NCI-H2196 (cell line): ENCODE results near the gene FRRS1.

Experiments
- DNase-seq: peaks from one replicate; lab custom pipeline; 2025; ENCODE audit not compliant: unreplicated experiment; lab: John Stamatoyannopoulos, UW

The FRRS1 gene

DNA sequence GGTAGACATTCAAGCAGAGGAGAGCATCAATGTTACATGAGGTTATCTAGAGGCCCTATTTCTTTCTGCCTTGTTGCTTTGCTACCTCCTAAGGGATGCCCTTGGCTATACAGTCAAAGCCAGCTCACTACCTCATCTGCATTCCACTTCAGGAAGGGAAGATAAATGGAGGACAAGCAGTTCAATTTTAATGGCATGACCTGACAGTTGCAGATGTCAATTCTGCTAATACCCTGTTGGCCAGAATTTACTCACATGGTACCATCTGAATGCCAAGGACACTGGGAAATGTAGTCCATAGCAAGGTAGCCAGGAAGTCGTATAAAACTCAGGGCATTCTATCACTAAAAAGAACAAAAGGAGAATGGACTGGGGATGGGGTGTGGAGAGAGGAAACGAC lies 89.0 kb downstream of the FRRS1 start:
- DNase-seq, result no peak

DNA sequence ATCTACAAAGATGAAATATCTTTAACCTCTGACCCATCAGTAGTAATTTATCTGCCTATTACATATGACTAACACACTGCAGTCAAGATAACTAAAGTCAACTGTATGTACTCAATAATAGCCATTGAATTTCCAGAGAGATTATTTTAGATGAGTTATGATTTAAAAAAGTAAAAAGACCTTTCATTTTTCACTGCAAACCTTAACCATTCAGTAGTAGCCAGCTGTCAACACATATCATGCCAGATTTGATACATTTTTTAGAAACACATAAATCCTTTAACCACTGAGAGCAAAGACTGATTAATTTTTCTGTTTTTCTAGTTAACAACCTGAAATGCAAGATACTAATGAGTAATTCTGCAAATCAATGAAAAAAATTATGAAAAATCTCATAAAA lies 89.6 kb downstream of the FRRS1 start:
- no peak for DNase-seq

DNA sequence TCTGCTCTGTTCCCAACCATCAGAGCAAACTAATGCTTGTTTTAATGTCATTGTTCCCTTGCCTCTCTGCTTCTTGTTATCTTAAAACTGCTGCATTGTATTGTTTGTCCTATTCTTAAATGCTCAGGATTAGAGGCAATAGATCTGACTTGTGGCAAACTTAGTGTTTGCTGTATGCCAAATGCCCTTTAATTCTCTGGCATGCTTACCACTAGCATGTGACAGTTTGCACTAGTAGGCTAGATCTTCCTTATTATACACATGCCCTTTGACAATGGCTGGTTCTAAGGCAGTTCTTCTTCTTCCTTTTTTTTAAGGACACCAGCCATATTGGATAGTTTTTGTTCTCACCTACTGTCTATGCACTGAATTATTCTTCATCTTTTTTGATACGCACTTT lies 90.4 kb downstream of the FRRS1 start:
- no peak for DNase-seq

- no peak for DNase-seq
Measured at GRCh38 chr1:99675292-99675691, 91.1 kb downstream of the FRRS1 start.

DNA sequence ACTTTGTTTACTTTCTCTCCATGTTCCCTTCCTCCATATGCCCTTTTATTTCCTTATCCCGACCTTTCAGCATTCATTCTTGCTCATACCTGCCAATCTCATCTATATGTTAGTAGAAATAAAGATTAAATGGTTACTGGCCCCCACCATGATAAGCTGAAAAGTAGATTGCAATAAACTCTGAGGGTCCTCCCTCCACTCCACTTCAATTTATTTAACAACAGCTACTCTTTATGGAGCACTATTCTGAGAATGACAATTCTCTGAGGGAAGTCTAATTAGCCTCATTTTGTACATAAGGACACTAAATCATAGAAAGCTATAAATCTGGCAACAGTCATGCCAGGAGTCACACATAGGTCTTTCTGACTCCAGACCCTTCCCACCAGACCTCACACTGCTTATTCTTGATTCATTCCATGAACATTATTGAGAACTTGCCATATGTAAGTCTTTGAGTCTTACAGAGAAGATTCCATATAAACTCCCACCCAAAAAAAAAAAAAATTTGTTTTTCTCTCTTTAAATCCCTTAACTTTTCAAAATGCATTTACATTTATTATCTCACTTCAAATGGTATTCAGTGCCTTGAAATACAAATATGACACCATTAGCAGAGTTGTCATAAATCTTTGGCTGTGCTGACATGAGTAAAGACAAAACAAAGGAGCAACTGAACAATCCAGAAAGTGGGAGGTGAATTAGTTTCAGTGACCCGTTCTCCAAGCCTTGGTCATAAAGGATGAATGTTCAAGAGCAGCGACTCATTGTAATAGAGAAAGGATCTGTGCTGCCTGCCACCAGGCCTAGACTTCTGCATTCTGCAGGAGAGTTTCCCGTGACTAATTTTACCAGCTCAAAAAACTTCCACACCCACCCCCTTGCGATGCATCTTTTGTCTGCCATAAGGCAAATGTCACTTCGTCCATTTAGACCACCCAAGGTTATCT lies 92.0 kb downstream of the FRRS1 start:
- no peak for DNase-seq

- no peak for DNase-seq
Measured at GRCh38 chr1:99673315-99673714, 93.1 kb downstream of the FRRS1 start.

DNA sequence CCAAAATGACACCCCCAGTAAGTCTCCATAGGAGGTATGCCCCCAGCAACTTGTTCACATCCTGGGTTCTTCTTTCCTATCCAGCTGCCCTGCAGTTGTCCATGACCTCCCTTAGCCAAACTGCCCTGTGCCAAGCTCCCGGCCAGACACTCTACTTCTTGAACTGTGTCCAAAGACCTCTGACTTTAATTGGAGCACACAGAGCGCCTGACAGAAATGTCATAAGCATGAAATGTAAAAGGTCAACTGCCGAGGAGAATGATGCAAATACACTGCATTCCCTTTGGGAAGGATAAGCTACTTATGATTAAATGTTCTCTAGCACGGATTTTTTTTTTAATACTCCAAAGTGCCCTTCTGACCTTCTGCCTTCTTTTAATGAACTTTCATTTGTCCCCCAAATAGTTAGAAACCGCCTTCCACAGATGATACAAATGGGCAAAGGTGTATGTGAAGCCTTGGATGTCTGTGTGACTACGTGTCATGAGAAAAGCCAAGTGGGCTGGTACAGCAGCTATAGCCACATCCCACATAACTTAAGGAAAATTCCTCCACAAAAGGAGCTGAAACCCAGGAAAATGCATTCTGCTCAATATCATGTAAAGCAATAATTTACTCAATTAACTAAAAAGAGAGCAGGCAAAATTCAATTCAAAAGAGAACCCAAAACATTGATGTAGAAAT lies 93.8 kb downstream of the FRRS1 start:
- no peak for DNase-seq

- DNase-seq, result no peak
Measured at GRCh38 chr1:99672038-99672437, 94.4 kb downstream of the FRRS1 start.

DNA sequence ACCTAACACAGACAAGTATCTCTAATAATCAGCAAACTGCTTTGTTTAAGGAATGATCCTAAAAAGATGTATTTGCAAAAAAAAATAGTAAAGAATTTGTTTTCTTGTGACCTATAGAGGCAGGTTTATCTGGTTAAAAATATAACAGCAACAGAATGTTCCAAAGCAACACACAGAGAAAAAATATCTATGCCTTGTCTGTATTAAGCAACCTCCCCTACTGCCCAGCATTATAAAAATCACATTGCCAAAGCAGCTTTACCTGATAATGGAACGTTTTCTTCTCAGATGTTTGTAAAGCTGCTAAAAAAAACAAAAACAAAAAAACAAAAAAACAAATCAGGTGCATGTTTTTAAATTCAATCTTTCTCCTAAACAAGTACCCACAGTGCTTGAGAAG lies 95.9 kb downstream of the FRRS1 start:
- no peak for DNase-seq

DNA sequence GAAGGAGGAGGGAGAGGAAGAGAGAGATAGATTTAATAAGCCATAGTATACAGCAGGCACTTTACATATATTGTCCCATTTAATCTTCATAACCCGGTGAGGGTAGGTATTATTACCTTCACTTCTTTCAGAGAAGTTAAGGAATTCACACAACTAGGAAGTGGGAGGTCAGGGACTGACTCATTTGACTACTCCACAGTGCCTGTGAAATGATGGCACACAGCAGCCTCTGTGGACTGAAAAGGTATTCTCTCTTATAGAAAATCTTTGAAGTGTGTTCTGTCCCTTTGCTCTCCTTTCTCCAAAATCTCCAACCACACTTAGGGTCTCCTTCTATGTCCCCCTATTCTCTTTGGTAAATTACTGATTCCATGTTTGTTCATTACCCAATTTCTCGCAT lies 96.6 kb downstream of the FRRS1 start:
- no peak for DNase-seq

GRCh38 chr1:99669376-99669775 lies 97.1 kb downstream of the FRRS1 start:
- DNase-seq, result no peak

DNA sequence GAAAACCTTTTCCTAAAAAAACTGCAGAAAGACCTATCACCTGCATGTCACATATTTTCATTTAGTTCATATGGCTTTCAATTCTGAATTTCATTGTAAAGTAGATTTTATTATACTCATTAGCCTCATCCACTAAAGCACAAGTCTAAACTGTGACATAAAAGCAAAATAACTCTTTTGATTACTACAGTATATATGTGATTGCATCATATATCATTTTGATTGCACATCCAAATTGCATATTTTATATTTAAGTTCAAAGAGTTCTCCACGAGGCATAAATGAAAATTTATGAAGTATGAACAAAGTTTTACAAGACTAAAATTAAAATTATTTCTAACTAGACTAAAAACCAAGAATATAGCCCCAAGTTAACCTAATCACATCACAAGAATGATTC lies 101.2 kb downstream of the FRRS1 start:
- no peak for DNase-seq

DNA sequence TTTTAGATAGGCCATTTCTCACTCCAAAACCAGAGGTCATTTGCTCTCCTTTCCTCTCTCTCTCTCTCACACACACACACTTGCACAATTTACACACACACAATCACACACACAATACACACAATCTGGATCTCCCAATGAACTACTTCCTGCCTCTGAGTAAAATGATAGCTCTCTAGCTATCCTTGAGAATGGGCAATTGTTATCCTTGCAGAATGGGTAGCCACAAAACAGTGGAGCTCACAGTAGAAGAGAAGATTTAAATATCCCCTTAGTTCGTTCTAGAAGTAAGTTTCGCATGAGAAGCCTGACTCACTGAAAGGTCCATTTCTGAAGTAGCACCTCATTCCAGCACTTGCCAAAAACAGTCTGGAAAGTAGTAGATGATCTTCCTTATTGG lies 102.9 kb downstream of the FRRS1 start:
- DNase-seq, result no peak

DNA sequence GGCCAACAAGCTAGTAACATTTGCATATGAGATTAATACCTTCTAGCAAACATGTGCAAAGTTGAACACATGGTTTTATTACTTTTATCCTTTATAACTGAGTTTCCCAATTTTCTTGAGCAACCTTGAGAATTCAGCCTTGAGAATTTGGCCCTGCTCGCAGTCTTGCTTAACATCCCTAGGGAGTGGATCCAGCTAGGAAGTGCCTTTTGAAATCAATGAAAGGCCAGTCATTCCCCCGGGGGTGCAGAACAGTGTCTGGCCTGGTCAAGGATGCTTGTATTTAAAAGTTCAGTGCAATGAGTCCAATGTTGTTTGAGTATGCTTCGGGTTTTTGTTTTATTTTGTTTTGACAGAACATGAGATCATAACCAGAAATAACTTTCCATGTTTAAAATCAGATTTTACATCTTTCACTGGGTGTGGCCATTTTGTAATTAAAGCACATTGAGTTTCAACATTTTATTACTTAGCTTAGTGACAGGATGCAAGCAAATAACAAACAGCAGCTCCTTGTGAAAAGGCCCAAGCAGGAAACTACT lies 103.8 kb downstream of the FRRS1 start:
- DNase-seq, result no peak

DNA sequence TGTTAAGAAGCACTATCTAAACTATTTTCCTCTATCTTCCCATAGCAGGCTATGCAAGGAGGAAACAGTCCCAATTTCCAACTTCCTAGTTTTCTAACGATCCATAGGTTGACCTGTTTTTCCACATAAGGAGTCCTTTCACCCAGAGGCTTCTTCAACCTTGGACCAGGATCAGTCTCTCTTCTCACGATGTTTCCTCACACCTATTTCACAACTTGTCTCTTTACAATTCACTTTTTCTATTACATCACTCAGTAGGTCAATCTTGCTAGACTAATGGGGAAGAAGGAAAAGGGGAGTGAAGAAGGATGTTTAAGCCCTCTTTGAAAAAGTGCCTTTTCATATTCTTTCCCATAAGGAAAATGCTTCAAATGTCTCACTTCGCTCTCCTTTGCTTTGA lies 104.7 kb downstream of the FRRS1 start:
- DNase-seq, result no peak

GRCh38 chr1:99660496-99660895 lies 105.9 kb downstream of the FRRS1 start:
- no peak for DNase-seq

DNA sequence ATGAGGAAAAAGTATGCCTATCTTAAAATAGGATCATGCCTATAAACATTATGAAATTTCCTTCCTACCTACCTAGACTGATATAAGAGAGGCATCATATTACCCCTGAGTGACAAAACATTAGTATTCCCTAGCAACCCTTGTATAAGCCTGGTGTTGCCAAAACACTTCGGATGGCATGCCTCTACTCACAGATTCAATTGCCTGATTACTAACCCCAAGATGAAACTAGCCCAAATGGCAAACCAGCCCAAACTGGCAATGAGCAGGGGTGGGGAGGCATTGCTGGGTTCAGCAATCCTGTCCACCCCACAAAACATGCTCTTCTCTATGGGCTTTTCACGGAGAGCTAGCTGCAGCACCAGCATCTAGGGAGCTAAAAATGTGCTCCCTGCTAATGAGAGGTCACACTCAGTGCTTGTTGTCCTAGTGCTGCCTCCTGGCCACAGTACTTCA lies 106.7 kb downstream of the FRRS1 start:
- no peak for DNase-seq
